Epithelial cell of prostate (primary cell): ENCODE measurements around the gene TRIM24.
"Not testable (repeated sequence)": the region's sequence is repeated elsewhere in the genome, so short reads cannot be mapped to it uniquely, and the experiment has no call there.

Source experiments
- DNase-seq: peaks from one replicate; pipeline ENCODE4 v3.0.0-alpha.2; 2011; ENCODE audit warnings: low read depth, low spot score
- H3K27ac ChIP-seq: fragments of 450-650 bp; 2 replicates; pipeline ENCODE4 v1.5.1; 2017; ENCODE audit warnings: mild to moderate bottlenecking

The TRIM24 gene

DNA sequence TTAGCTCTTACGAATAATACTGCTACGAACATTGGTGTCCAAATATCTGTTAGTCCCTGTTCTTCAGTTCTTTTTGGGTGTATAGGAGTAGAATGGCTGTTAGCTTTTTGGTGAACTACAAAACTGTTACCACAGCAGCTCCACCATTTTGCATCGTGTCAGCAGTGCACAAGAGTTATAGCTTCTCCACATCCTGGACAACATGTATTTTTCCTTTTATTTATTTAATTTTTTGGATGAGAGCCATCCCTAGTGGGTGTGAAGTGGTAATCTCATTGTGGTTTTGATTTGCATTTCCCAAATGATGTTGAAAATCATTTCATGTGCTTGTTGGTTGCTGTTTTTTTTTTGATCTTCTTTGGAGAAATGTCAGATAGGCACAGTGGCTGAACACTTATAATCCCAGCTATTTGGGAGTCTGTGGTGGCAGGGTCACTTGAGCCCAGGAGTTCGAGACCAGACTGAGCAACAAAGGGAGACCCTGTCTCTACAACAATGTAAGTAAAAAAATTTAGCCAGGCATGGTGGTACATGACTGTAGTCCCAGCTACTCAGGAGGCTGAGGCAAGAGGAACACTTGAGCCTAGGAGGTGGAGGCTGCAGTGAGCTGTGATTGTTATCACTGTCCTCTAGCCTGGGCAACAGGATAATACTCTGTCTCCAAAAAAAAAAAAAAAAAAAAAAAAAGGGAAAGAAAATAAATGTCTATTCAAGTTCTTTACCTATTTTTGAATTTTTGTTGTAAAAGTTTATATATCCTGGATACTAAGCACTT lies 31.7 kb downstream of the TRIM24 start:
- no peak for DNase-seq

DNA sequence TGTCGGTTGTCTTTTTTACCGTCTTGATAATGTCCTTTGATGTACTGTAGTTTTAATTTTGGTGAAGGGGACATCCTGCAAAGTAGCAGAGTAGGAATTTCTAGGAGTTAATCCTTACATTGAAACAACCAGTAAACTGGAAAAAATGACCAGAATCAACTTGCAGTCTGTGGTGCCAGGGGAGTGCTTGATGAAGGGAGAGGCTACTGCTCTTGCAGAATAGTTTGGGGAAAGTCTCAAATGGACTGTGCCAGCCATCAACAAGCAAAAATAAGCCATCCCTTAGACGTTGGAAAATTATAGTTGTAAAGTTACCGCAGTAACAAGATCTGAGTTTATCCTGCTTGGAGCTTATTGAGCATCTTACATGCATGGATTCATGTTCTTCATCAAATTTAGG lies 32.4 kb downstream of the TRIM24 start:
- DNase-seq, result no peak

More for the DNA sequence above, 31.7 kb downstream of the TRIM24 start:
- H3K27ac ChIP-seq, result no peak overlapping the region

DNA sequence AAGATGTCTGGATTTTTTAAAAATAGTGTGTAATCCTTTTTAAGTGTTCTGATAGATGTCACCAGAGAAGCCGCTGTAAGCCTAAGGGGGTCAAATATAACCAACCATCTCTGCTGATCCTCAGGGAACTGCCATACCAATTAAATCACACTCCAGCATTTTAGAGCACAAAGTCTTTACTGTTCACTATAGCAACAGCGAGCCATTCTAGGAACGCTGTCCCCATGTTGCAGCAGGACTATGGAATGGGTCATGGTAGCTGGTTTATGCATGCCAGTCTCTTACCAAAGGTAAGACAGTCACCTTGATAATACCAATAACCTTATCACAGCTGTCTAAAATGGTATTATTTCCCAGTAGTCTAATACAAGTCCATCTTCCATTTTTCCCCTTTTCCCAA lies 33.5 kb downstream of the TRIM24 start:
- no peak overlapping the region for H3K27ac ChIP-seq
- DNase-seq, result no peak

More for the DNA sequence above, 32.4 kb downstream of the TRIM24 start:
- no peak overlapping the region for H3K27ac ChIP-seq

DNA sequence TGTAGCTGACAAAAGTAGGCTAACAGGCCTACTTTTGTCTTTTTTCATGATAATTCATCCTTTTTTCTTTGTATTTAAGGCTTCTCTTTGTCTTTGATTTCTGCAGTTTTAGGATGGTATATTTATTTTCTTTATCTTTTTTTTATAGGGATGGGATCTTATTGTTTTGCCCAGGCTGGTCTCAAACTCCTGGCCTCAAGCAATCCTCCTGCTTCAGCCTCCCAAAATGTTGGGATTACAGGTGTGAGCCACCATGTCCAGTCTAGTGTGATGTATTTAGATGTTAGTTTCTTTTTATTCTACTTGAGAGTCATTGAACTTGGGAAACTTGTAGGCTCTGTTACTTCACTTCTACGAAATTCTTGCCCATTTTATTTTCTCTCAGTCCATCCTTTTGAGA lies 35.4 kb downstream of the TRIM24 start:
- no peak for DNase-seq
- no peak overlapping the region for H3K27ac ChIP-seq

DNA sequence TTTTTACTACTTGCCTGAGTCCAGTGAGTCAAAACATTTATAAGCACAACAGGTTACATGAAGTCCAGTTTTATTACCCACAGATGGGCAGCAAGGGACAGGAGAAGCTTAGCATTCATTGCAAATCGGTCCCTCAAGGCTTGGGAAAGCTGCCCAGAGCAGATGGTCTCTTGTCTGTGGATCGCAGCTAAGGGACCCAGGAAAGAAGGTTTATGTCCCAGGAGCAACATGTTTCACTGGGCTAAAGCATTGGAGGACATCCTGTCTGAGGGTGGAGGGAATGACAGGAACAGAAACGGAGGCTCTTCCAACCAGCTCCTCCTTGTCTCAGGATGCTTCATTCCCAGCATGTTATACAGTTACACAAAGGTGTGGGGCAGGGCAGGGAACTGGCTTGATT lies 39.3 kb downstream of the TRIM24 start:
- H3K27ac ChIP-seq, result no peak overlapping the region
- no peak for DNase-seq

DNA sequence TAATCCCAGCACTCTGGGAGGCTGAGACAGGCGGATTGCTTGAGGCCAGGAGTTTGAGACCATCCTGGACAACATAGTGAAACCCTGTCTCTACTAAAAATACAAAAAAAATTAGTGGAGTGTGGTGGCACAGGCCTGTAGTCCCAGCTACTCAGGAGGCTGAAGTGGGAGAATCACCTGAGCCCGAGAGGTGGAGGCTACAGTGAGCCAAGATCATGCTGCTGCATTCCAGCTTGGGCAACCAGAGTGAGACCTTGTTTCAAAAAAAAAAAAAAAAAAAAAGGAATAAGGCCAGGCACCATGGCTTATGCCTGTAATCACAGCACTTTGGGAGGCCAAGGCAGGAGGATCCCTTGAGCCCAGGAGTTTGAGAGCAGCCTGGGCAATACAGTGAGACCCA lies 40.2 kb downstream of the TRIM24 start:
- not testable (repeated sequence) for H3K27ac ChIP-seq, DNase-seq

DNA sequence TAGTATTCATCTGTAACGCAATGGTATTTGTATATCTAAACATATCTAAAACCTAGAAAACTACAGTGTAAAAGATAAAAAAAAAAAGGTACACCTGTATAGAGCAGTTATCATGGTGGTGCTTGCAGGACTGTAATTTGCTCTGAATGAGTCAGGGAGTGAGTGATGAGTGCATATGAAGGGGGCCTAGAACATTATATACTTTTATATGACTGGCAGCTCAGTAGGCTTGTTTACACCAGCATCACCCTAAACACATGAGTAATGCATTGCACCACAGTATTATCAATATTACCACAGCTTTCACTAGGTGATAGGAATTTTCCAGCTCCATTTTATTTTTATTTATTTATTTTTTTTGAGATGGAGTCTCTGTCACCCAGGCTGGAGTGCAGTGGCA lies 40.8 kb downstream of the TRIM24 start:
- no peak for DNase-seq
- no peak overlapping the region for H3K27ac ChIP-seq

DNA sequence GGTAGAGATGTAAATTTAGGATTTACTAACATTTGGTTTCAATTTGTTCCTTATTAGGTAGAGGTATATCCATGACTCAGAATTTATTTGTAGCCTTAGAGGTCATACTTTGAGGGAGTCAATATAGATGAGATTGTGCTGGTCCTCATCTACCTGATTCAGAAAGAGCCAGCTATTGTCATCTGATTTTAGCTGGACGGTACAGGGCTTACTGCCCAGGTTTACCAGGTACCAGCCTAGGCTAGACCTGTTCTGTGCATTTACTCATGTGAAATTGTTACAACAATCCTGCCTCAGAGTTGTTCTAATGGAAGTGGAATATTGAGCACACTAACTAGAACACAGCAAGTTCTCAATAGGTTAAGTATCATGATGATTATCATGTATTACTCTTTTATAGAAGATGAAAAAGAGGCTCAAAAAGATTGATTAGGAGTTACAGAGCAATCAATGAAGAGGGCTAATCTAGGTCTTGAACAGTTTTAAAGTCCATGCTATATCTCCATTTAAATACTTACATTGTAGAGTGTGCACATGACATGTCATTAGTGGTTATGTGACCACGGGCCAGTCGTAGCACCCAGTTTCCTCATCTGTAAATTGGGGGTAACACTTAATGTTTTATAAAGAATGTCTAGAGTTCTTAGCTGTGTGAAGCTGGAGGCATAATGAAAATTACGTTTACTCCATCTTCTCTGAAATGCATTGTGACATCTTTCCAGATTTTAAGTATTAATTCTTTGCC lies 42.1 kb downstream of the TRIM24 start:
- no peak overlapping the region for H3K27ac ChIP-seq
- no peak for DNase-seq

DNA sequence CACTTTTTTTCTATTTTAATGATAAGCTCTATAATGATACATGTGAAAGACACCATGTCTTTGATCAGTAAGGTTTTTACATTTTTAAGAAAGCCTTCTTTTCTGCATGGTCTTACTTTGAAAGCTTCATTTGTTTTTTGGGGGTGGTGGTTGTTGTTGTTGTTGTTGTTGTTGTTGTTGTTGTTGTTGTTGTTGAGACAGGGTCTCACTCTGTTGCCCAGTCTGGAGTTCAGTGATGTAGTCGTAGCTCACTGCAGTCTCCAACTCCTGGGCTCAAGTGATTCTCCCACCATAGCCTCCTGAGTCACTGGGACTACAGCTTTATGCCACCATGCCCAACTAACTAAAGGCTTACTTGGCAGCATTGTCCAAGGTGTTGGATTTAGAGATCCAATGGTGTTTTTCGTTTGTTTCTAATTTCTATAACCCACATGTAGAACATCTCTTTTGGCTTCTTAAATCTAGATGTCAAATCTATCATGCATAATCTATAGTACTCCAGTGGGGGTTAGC lies 45.4 kb downstream of the TRIM24 start:
- no peak overlapping the region for H3K27ac ChIP-seq
- DNase-seq, result no peak

DNA sequence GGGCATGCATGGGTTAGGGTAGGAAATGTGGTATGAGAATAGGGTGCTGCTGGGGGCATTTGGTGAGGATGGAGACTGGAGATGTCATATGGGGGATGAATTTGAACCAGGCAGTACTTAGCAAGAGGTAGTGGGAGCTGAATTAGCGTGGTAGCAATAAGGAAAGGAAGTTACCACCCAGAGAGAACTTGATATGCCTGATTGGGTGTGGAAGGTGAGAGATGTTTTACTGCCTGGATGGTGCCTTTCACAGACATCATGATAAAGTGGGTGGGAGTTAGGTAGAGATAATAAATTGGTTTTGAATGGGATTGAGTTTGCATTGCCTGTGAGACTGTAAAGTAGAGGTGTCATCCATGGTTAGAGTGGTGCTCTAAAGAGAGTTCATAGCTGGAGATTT lies 46.7 kb downstream of the TRIM24 start:
- no peak overlapping the region for H3K27ac ChIP-seq
- no peak for DNase-seq

DNA sequence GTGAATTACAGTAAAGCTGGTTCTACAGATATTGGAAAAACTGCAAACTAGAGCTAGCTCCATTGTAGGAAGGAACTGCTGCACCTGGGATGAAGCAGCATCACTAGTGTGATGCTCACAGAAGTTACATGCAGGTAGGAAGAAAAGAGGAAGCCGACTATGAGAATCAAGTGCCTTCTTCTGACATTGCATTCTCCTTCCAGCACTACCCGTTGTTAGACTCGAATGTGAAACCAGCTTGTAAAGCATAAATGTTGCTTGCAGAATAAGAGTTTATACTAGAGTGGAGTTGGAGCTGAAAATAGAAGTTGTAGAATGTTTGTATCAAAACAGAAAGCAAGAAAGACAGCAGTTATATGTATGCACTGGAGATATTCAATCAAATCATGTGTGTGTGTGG lies 49.9 kb downstream of the TRIM24 start:
- DNase-seq, result no peak
- H3K27ac ChIP-seq, result no peak overlapping the region

DNA sequence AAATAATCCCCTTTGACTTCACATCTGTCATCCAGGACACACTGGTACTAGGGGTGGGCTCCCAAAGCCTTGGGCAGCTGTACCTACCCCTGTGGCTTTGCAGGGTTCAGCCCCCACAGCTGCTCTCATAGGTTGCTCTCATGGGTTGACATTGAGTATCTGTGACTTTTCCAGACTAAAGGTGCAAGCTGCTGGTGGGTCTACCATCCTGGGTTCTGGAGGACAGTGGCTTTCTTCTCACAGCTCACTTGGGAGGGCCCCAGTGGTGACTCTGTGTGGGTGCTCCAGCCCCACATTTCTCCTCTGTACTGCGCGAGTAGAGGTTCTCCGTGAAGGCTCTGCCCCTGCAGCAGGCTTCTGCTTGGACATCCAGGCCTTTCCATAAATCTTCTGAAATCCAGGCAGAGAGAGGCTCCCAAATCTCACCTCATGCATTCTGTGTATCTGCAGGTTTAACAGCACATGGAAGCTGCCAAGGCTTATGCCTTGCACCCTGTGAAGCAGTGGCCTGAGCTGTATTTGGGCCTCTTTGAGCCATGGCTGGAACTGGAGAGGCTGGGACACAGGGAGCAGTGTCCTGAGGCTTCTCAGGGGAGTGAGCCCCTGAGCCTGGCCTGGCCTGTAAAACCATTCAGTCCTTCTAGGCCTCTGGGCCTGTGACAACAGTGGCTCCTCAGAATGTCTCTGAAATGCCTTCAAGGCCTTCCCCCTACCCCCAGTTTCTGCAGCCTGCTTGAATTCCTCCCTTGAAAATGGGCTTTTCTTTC lies 52.2 kb downstream of the TRIM24 start:
- DNase-seq, result no peak
- no peak overlapping the region for H3K27ac ChIP-seq

DNA sequence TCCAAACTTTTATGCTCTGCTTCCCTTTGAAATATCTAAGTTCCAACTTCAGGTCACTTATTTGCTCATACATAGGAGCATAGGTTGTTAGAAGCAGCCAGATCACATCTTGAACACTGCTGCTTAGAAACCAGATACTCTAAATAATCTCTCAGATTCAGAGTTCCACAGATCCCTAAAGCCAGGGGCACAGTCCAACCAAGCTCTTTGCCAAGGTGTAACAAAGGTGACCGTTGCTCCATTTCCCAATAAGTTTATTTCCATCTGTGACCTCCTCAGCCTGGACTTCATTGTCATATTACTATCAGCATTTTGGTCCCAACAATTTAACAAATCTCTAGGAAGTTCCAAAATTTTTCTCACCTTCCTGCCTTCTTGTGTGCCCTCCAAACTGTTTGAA lies 52.8 kb downstream of the TRIM24 start:
- H3K27ac ChIP-seq, result no peak overlapping the region

DNA sequence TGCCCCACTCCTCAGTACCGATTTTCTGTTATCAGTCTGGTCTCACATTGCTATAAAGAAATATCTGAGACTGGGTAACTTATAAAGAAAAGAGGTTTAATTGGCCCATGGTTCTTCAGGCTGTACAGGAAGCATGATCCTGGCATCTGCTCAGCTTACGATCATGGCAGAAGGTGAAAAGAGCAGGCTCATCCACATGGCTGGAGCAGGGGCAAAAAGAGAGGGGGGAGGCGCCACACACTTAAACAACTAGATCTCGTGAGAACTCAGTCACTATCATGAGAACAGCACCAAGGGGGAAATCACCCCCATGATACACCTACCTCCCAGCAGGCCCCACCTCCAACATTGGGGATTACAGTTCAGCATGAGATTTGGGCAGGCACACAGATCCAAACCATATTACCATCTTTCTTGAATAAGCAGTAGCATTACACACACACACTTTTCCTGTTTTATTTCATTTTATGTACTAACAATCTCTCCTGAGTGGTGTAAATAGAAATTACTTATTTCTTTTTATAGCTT lies 53.3 kb downstream of the TRIM24 start:
- no peak overlapping the region for H3K27ac ChIP-seq
- no peak for DNase-seq

More for the DNA sequence above, 52.8 kb downstream of the TRIM24 start:
- no peak for DNase-seq

DNA sequence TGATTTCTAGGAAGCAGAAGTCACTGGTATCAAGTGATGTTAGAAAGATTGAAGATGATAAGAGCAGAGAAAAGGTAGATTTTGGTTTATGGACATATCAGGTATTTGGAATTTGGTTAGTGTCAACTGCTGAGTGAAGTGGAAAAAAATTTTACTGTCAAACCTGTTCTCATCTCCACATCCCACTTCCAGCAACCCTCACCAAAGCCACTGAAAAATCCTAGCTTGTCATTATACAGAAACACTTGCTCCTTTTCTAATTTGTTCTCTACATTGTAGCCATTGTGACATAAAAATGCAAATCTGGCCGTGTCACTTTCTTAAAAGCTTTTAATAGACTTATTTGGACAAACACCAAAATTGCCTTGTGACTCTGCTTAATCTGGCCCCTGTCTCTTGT lies 54.0 kb downstream of the TRIM24 start:
- no peak for DNase-seq

DNA sequence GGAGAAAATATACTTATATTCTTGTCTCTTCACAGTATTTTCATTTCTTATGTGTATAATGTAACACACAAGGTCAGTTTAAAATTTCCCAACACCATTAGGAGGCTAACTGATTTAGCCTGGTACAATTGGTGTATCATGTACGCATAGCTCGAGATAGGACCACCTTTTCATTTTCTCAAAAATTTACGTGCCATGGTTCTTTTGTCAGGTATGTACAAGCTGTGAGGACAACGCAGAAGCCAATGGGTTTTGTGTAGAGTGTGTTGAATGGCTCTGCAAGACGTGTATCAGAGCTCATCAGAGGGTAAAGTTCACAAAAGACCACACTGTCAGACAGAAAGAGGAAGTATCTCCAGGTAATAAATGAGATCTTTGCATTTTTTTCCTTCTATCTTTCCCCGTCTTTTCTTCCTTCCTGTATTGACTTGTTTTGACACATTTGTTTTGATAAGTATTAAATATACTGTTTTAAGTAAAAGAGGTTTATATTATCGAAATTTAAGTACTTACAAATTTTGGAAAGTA lies 55.0 kb downstream of the TRIM24 start:
- no peak for DNase-seq
- H3K27ac ChIP-seq, result no peak overlapping the region

More for the DNA sequence above, 54.0 kb downstream of the TRIM24 start:
- H3K27ac ChIP-seq, result no peak overlapping the region

DNA sequence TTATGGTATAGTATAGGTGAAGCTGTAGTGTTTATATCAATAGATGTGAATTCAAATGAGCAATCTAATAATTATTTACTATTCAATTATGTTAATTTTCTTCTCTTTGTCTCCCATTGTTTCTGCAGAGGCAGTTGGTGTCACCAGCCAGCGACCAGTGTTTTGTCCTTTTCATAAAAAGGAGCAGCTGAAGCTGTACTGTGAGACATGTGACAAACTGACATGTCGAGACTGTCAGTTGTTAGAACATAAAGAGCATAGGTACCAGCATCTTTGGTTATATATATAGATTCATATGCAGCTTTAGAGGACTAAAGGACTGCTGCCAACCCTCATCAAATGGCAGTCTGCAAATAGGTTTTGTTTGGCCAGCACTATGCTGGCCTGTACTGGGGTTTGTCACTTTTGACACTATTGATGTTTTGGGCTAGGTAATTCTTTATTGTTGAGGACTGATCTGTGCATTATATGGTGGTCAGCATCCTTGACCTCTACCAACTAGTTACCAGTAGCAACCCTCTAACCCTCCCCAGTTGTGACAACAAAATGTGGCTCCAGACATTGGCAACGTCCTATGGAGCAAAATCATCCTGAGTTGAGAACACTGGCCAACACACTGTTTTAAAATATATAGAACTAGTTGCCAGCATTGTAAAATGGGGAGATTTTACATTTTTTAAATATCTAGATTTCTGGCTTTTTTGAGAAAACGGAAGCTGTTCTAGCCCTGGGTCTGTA lies 59.2 kb downstream of the TRIM24 start:
- no peak overlapping the region for H3K27ac ChIP-seq
- DNase-seq, result no peak

DNA sequence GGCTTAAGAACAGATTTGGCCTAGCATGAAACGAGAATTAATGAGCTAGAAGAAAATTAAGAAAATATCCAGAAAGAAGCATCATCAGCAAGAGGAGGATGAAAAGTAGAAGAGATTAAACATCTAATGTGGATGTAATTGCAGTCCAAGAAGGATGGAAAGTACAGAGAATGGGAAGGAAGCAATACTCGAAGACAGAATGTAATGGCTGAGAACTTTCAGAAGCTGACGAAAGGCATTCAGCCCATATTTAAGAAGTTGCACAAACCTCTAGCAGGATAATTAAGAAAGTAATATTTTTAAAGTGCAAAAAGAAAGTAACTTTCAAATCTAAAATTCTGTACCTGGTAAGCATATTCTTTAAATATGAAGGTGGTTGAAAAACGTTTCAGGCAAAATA lies 60.7 kb downstream of the TRIM24 start:
- DNase-seq, result no peak
- H3K27ac ChIP-seq, result no peak overlapping the region

DNA sequence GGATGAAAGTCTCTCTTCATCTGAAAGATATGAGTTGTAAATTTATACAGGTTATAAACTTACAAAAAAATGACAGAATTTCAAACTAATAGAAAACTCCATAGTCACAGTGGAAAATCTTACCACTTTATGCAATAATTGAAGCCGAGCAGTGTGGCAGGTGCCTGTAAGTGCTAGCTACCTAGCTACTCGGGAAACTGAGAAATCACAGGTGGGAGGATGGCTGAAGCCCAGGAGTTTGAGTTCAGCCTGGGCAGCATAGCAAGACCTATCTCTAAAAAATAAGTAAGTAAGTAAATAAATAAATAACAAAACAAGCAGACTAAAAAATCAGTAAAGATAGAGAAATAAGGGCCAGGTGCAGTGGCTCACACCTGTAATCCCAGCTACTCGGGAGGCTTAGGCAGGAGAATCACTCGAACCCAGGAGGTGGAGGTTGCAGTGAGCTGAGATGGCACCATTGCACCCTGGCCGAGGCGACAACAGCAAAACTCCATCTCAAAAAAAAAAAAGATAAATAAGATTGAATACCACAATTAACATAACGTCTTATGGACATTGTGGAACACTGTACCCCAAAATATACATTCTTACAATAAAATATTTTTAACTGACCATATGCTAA lies 61.9 kb downstream of the TRIM24 start:
- DNase-seq, result no peak
- no peak overlapping the region for H3K27ac ChIP-seq
